HepG2 (cell line): ENCODE results near the gene MRPL18. TPM values are rescaled to one million over a fixed set of nuclear protein-coding genes. Genes with fewer than 3 reads are reported as not detected.

Experiments used
- MXD3 ChIP-seq: IDR thresholded peaks from 2 replicates; pipeline ENCODE4 v1.6.1; 2016; ENCODE audit warnings: mild to moderate bottlenecking, missing biosample characterization, missing genetic modification reagents
- NR2F1 ChIP-seq, 2 experiments: fragments of 450-650 bp in 1 of 2; formaldehyde crosslinking in 1 of 2; IDR thresholded peaks; 2 replicates each; pipeline versions ENCODE4 v1.5.0 to v1.6.1; 2016 to 2020; ENCODE audit warnings: mild to moderate bottlenecking in 1 of 2, missing compliant biosample characterization in 1 of 2, missing genetic modification reagents in 1 of 2, moderate library complexity in 1 of 2
- ZBTB39 ChIP-seq: sonication (generic); formaldehyde crosslinking; IDR thresholded peaks from 2 replicates; pipeline ENCODE4 v1.5.0; 2020; ENCODE audit warnings: missing genetic modification reagents
- ZNF143 ChIP-seq: sonication (generic); formaldehyde crosslinking; IDR thresholded peaks from 2 replicates; pipeline ENCODE4 v1.4.0; 2020; ENCODE audit warnings: missing genetic modification reagents
- ZNF263 ChIP-seq: sonication (generic); formaldehyde crosslinking; IDR thresholded peaks from 2 replicates; pipeline ENCODE4 v1.4.0; 2020; ENCODE audit warnings: missing genetic modification reagents
- ZNF281 ChIP-seq: sonication (generic); formaldehyde crosslinking; IDR thresholded peaks from 2 replicates; pipeline ENCODE4 v1.4.0; 2020; ENCODE audit warnings: missing genetic modification reagents, borderline replicate concordance
- ZNF503 ChIP-seq: sonication (generic); formaldehyde crosslinking; IDR thresholded peaks from 2 replicates; pipeline ENCODE4 v1.4.0; 2020; ENCODE audit warnings: missing genetic modification reagents
- ZNF546 ChIP-seq: sonication (generic); formaldehyde crosslinking; conservative IDR thresholded peaks from 2 replicates; pipeline ENCODE4 v1.8.1; 2023; ENCODE audit warnings: mild to moderate bottlenecking, missing genetic modification reagents
- ZNF574 ChIP-seq: sonication (generic); formaldehyde crosslinking; IDR thresholded peaks from 2 replicates; pipeline ENCODE4 v1.4.0; 2020; ENCODE audit warnings: missing genetic modification reagents
- ZNF687 ChIP-seq: sonication (generic); formaldehyde crosslinking; IDR thresholded peaks from 2 replicates; pipeline ENCODE4 v1.5.1; 2020; ENCODE audit warnings: mild to moderate bottlenecking, missing genetic modification reagents, moderate library complexity
- ZNF761 ChIP-seq: sonication (generic); formaldehyde crosslinking; conservative IDR thresholded peaks from 2 replicates; pipeline ENCODE4 v1.4.0; 2020; ENCODE audit warnings: mild to moderate bottlenecking, missing genetic modification reagents
- ZSCAN31 ChIP-seq: sonication (generic); formaldehyde crosslinking; IDR thresholded peaks from 2 replicates; pipeline ENCODE4 v1.5.0; 2020; ENCODE audit warnings: low read depth, mild to moderate bottlenecking, missing genetic modification reagents
- polyA plus RNA-seq, 8 experiments: library from polyadenylated mRNA; depleted of rRNA in 3 of 8; stranded (reverse) in 7 of 8; unstranded in 1 of 8; fragments of >200 nt; fragmentation: Illumina TruSeq in 4 of 8; extraction: Trizol in 4 of 8; gene quantifications; 2 replicates each; pipeline versions ENCODE4 v1.2.1 to v1.2.3, GENCODE V29; 2011 to 2016; ENCODE audit warnings: low read depth in 4 of 8, missing spikeins in 1 of 8, mixed read lengths in 1 of 8; ENCODE audit not compliant: insufficient read depth in 1 of 8
- total RNA-seq, 5 experiments: library from RNA; depleted of rRNA; stranded (reverse); fragments of >200 nt; fragmentation: Illumina TruSeq; extraction: Trizol; gene quantifications; 2 replicates each; pipeline ENCODE4 v1.2.3, GENCODE V29; 2016; ENCODE audit warnings: low read depth in 1 of 5

MRPL18 gene
- total and polyA plus RNA-seq, 2 of the 13 experiments (the other 11 are each of a cell fraction or from before 2014, with no cell fraction given), result 85.6 to 176 TPM

- peak; percentile 64; the same call in 1 of the 2 replicates for TF ChIP-seq ZNF281 (CRISPR knock-in tag)
- peak; percentile 52; the same call in 1 of the 2 replicates for TF ChIP-seq ZBTB39 (CRISPR knock-in tag)
- TF ChIP-seq ZNF263, result peak; percentile 28; the same call in 1 of the 2 replicates
- 0 out of 2 replicates have a peak, but pooled peaks have one; percentile 17 for TF ChIP-seq ZSCAN31 (CRISPR knock-in tag)
- TF ChIP-seq NR2F1 (CRISPR knock-in tag; IDR thresholded peaks at IDR 0.05), result peak; percentile 82 to 90; a peak in 3 of 4 replicates
- TF ChIP-seq ZNF503 (CRISPR knock-in tag), result 0 out of 2 replicates have a peak, but pooled peaks have one; percentile 9
- no peak for TF ChIP-seq ZNF143
- peak; percentile 48; the same call in 1 of the 2 replicates for TF ChIP-seq ZNF574 (CRISPR knock-in tag)
- TF ChIP-seq ZNF761 (CRISPR knock-in tag), result peak; percentile 88; the same call in 1 of the 2 replicates
- no peak for TF ChIP-seq ZNF546 (CRISPR knock-in tag)
- peak; percentile 79; the same call in 1 of the 2 replicates for TF ChIP-seq MXD3 (CRISPR knock-in tag)
- TF ChIP-seq ZNF687, result no peak; the same call in none of the 2 replicates
Measured at GRCh38 chr6:159762681-159763293, 27.5 kb upstream of the MRPL18 start (continued).
